PC-3 (cell line): ENCODE data around the gene FOXP1. TPM values are rescaled to one million over a fixed set of nuclear protein-coding genes. Genes with fewer than 3 reads are reported as not detected.

Experiments
- ATAC-seq: fragments of 200-7000 bp; cut with Tn5 transposase; 2 replicates; pipeline ENCODE4 v1.9.1; 2020; ENCODE audit warnings: mild to moderate bottlenecking, moderate library complexity
- BruUV-seq: library from RNA; stranded (reverse); fragments of 400-500 nt; replicated peaks from 2 replicates; lab custom pipeline; 2021; lab: Mats Ljungman, UMichigan
- CTCF ChIA-PET: fragments of 300-600 bp; sonication (Branson Sonifier 250); formaldehyde crosslinking; loops from one replicate; lab custom pipeline; 2022; ENCODE audit warnings: antibody characterized with exemption; lab: Charles Lee
- POLR2A ChIA-PET: fragments of 300-600 bp; sonication (Branson Sonifier 250); formaldehyde crosslinking; loops from one replicate; lab custom pipeline; 2022; ENCODE audit warnings: antibody characterized with exemption; ENCODE audit not compliant: unreplicated experiment; lab: Charles Lee
- DNase-seq: peaks from one replicate; pipeline ENCODE4 v3.0.0-alpha.2; 2015
- H2AFZ ChIP-seq: fragments of 300-600 bp; sonication (generic); 2 replicates; pipeline ENCODE4 v1.6.0; 2016; ENCODE audit warnings: antibody characterized with exemption, low read length
- H3F3A ChIP-seq: fragments of 300-600 bp; sonication (generic); one replicate; pipeline ENCODE4 v1.6.0; 2017; ENCODE audit warnings: antibody characterized with exemption, low read length, control low read depth, mild to moderate bottlenecking; ENCODE audit not compliant: unreplicated experiment
- H3K27ac ChIP-seq: fragments of 300-600 bp; sonication (generic); 2 replicates; pipeline ENCODE4 v1.5.1; 2016; ENCODE audit warnings: mild to moderate bottlenecking, low read length
- H3K27me3 ChIP-seq: fragments of 300-600 bp; sonication (generic); 2 replicates; pipeline ENCODE4 v1.6.1; 2016; ENCODE audit warnings: low read length, mixed read lengths
- H3K36me3 ChIP-seq: fragments of 300-600 bp; sonication (generic); 2 replicates; pipeline ENCODE4 v1.6.1; 2016; ENCODE audit warnings: low read depth, mixed run types, low read length, mixed read lengths
- H3K4me1 ChIP-seq: fragments of 300-600 bp; sonication (generic); 2 replicates; pipeline ENCODE4 v1.5.1; 2016; ENCODE audit warnings: low read length; ENCODE audit not compliant: insufficient read depth
- H3K4me2 ChIP-seq: fragments of 300-600 bp; sonication (generic); 2 replicates; pipeline ENCODE4 v1.6.0; 2016; ENCODE audit warnings: low read length
- H3K4me3 ChIP-seq: fragments of 300-600 bp; sonication (generic); 2 replicates; pipeline ENCODE4 v1.5.1; 2016; ENCODE audit warnings: mild to moderate bottlenecking, low read length, mixed read lengths
- H3K79me2 ChIP-seq: fragments of 300-600 bp; sonication (generic); 2 replicates; pipeline ENCODE4 v1.6.1; 2017; ENCODE audit warnings: low read length, mixed read lengths
- H3K9ac ChIP-seq: fragments of 300-600 bp; sonication (generic); 2 replicates; pipeline ENCODE4 v1.6.0; 2016; ENCODE audit warnings: mild to moderate bottlenecking, low read length
- H3K9me2 ChIP-seq: fragments of 300-600 bp; sonication (generic); replicated peaks from 2 replicates; pipeline ENCODE4 v1.6.1; 2016; ENCODE audit warnings: mixed run types, low read length, mixed read lengths
- H3K9me3 ChIP-seq: fragments of 300-600 bp; sonication (generic); 2 replicates; pipeline ENCODE4 v1.6.1; 2016; ENCODE audit warnings: low read length, mixed read lengths
- H4K20me1 ChIP-seq: fragments of 300-600 bp; sonication (generic); 2 replicates; pipeline ENCODE4 v1.6.1; 2016; ENCODE audit warnings: low read length, mixed read lengths
- EZH2 ChIP-seq: fragments of 300-600 bp; sonication (generic); IDR thresholded peaks from one replicate; pipeline ENCODE4 v1.6.1; 2017; ENCODE audit warnings: antibody characterized with exemption, mild to moderate bottlenecking, low read length; ENCODE audit not compliant: unreplicated experiment
- EZH2phosphoT487 ChIP-seq: fragments of 300-600 bp; sonication (generic); IDR thresholded peaks from 2 replicates; pipeline ENCODE4 v1.6.1; 2018; ENCODE audit warnings: mild to moderate bottlenecking, antibody characterized with exemption, low read length, borderline replicate concordance
- intact Hi-C: fragments of 100-400 bp; cut with micrococcal nuclease; formaldehyde crosslinking; loops from 2 replicates; pipeline ENCODE4 v1.9.0; 2023
- total RNA-seq: library from RNA; depleted of rRNA; stranded (reverse); fragments of >200 nt; gene quantifications from 2 replicates; pipeline ENCODE4 v1.2.3, GENCODE V29; 2014
- TF ChIP-seq, protein P1 (sequence below): fragments of 300-600 bp; sonication (generic); conservative IDR thresholded peaks from 2 replicates; pipeline ENCODE4 v1.5.1; 2017; ENCODE audit warnings: antibody characterized with exemption, low read depth, mild to moderate bottlenecking, low read length

FOXP1 gene
- total RNA-seq, 1 experiment from 2014 or later = 35.3 TPM

DNA sequence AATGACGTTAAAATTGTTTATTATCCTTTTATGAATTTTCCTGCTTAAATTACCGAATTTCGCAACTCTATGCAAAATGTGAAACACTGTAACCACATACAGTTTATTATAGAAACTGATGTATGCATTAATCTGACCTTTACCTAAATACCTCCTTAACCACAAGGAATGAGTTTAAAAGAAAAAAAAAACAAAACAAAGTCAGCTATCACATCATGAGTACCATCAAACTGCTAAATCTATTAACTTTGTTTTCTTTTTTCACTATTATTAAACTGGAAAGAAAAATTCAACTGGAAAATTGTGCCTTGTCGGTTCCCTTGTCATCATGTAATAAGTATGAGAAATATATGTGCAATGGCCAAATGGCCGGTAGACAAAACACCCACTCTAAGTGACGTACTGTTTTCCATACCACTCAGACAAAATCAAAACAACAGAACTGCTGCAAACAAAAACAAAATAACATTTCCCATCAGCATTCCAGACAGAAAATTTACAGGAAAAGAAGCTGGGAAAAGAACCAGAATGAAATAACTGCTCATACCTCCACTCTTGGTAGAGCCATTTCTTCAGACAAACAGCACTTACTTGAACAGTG is 415.3 kb downstream of the FOXP1 start:
- H3K27ac ChIP-seq = no peak overlapping the region
- no peak overlapping the region for H3K4me3 ChIP-seq
- no peak for ATAC-seq
- H3K9me2 ChIP-seq = no peaks in the 10 kb centered on the region
- peak; percentile 32 for DNase-seq
- no peak overlapping the region for H3K9ac ChIP-seq
- TF ChIP-seq EZH2 (no peak), EZH2phosphoT487 (no peak)
- TF ChIP-seq, protein P1, sequence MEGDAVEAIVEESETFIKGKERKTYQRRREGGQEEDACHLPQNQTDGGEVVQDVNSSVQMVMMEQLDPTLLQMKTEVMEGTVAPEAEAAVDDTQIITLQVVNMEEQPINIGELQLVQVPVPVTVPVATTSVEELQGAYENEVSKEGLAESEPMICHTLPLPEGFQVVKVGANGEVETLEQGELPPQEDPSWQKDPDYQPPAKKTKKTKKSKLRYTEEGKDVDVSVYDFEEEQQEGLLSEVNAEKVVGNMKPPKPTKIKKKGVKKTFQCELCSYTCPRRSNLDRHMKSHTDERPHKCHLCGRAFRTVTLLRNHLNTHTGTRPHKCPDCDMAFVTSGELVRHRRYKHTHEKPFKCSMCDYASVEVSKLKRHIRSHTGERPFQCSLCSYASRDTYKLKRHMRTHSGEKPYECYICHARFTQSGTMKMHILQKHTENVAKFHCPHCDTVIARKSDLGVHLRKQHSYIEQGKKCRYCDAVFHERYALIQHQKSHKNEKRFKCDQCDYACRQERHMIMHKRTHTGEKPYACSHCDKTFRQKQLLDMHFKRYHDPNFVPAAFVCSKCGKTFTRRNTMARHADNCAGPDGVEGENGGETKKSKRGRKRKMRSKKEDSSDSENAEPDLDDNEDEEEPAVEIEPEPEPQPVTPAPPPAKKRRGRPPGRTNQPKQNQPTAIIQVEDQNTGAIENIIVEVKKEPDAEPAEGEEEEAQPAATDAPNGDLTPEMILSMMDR = no peak
- peaks cover 17% of the 10 kb centered on the region for H3K4me1 ChIP-seq
- intact Hi-C loops = no loop called here
- no peaks in the 10 kb centered on the region for H4K20me1 ChIP-seq
- H3K27me3 ChIP-seq = no peaks in the 10 kb centered on the region
- H3K9me3 ChIP-seq = no peaks in the 10 kb centered on the region
- H3F3A ChIP-seq = no peaks in the 10 kb centered on the region
- H3K79me2 ChIP-seq = no peaks in the 10 kb centered on the region
- BruUV-seq = no TSS peak
- H2AFZ ChIP-seq = no peak overlapping the region
- no peaks in the 10 kb centered on the region for H3K36me3 ChIP-seq
- ChIA-PET POLR2A (no interaction called here), CTCF (no interaction called here)
- no peak overlapping the region for H3K4me2 ChIP-seq

DNA sequence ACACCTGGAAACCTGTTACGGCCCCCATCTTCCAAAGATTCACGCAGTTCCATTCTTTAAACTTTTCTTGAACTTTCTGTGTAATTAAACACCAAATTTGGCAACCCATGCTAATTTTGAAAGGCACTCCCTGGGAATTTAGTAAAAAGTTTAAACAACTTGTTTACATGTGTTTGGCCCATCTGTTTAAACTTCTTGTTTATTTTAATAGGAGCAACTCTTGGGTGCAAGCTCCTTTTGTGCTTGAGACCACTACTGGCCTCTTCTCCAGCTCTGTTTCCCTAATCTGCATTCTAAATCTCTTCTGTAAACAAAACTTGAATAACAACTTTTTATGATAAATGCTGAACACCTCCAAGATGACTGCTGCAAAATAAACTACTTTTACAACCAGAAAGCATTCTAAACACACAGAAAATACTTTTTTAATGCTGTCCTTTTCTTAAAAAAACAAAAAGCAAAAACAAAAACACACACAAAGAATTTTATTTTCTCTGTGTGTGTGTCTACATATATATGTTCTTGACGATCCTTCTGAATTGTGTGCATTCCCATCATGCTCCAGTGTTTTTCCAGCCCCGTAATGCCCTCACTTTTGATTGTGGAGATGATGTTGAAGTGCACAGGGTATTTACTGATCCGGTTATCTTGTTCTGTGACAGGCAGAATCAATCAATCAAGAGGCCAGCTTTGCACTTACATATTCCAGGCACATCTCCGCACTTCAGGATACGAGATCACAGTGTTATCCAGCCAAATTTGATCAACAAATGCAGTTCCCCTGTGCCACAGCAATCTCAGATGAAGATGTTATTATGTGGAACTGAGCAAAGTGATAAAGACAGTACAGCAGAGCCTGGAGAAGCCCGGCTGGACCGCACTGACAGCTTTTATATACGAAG is 416.9 kb downstream of the FOXP1 start:
- DNase-seq (no peak), ATAC-seq (no peak)
- no TSS peak for BruUV-seq
- Histone ChIP-seq H2AFZ (no peak overlapping the region), H3K9ac (no peak overlapping the region), H3K79me2 (no peaks in the 10 kb centered on the region), H3K9me2 (no peaks in the 10 kb centered on the region), H3K4me2 (no peak overlapping the region), H3K9me3 (no peaks in the 10 kb centered on the region), H3F3A (no peaks in the 10 kb centered on the region), H3K4me3 (no peak overlapping the region), H3K27me3 (no peaks in the 10 kb centered on the region), H3K36me3 (no peaks in the 10 kb centered on the region), H3K27ac (no peak overlapping the region), H3K4me1 (peaks cover 17% of the 10 kb centered on the region), H4K20me1 (no peaks in the 10 kb centered on the region)
- intact Hi-C loops = no loop called here
- CTCF ChIA-PET = no interaction called here
- POLR2A ChIA-PET = no interaction called here
- no peak for TF ChIP-seq EZH2
- TF ChIP-seq, protein P1 = no peak
- TF ChIP-seq EZH2phosphoT487 = no peak

DNA sequence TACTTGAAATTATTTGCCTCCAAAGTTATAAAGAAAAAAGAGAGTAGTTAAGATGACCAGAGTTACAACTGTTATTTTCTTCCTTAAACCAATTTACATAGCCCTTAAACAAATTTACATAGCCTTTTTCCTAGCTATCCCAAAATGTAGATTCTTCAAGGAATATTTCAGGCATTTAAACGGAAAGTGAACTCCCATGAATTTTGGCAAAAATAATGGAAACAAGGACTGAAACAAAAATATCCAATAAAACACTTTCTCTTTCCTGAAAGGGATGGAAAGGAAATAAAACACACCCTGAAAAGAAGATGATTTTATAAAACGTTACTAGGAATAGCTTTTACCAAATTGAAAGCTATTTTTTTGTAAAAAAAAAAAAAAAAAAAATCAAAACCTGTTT is 418.6 kb downstream of the FOXP1 start:
- H3F3A ChIP-seq = no peaks in the 10 kb centered on the region
- H4K20me1 ChIP-seq = no peaks in the 10 kb centered on the region
- TF ChIP-seq, protein P1 = no peak
- TF ChIP-seq EZH2phosphoT487 (no peak), EZH2 (no peak)
- intact Hi-C loops = no loop called here
- H3K27ac ChIP-seq = no peak overlapping the region
- ATAC-seq (no peak), DNase-seq (no peak)
- H3K79me2 ChIP-seq = no peaks in the 10 kb centered on the region
- no peaks in the 10 kb centered on the region for H3K36me3 ChIP-seq
- ChIA-PET CTCF (no interaction called here), POLR2A (no interaction called here)
- BruUV-seq = no TSS peak
- no peak overlapping the region for H2AFZ ChIP-seq
- no peak overlapping the region for H3K9ac ChIP-seq
- no peak overlapping the region for H3K4me2 ChIP-seq
- peaks cover 17% of the 10 kb centered on the region for H3K4me1 ChIP-seq
- H3K27me3 ChIP-seq = no peaks in the 10 kb centered on the region
- H3K4me3 ChIP-seq = no peak overlapping the region
- no peaks in the 10 kb centered on the region for H3K9me3 ChIP-seq
- H3K9me2 ChIP-seq = no peaks in the 10 kb centered on the region
